ENCODE results near the gene POLD3. TPM values are rescaled to one million over a fixed set of nuclear protein-coding genes. Genes with fewer than 3 reads are reported as not detected.
"Not testable (repeated sequence)": the region's sequence is repeated elsewhere in the genome, so short reads cannot be mapped to it uniquely, and the experiment has no call there.

The POLD3 gene
- total RNA-seq, 4 donors from 2014 or later, result 9.1 to 18.7 (median 12.4) TPM

DNA sequence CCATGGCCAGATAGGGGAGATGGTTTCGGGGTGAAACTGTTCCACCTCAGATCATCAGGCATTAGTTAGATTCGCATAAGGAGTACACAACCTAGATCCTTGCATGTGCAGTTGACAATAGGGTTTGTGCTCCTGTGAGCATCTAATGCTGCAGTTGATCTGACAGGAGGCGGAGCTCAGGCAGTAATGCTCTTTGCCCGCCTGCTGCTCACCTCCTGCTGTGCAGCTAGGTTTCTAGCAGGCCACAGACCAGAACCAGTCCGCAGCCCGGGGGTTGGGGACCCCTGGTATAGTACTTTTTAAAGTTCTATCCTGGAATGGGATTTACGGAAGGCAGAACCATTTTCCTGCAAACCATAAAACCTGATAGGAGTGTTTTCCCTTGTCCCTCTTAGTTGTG, 54.6 kb downstream of the POLD3 start:
- no peak for ATAC-seq
- Histone ChIP-seq H3K4me3 (no peak overlapping the region), H3K36me3 (peaks cover 0 to under 1% of the 10 kb centered on the region in 2 donors), H3K9me3 (no peaks in the 10 kb centered on the region), H3K27me3 (no peaks in the 10 kb centered on the region), H3K27ac (peak overlapping the region in 3 of 4 donors; percentile 29 to 87 (median 84)), H3K4me1 (peaks cover 8 to 84% (median 9%) of the 10 kb centered on the region in 3 donors)
- TF ChIP-seq POLR2A (IDR thresholded peaks at IDR 0.05), result no peak
- no peak for TF ChIP-seq EP300 (IDR thresholded peaks at IDR 0.05)
- TF ChIP-seq, protein P1, sequence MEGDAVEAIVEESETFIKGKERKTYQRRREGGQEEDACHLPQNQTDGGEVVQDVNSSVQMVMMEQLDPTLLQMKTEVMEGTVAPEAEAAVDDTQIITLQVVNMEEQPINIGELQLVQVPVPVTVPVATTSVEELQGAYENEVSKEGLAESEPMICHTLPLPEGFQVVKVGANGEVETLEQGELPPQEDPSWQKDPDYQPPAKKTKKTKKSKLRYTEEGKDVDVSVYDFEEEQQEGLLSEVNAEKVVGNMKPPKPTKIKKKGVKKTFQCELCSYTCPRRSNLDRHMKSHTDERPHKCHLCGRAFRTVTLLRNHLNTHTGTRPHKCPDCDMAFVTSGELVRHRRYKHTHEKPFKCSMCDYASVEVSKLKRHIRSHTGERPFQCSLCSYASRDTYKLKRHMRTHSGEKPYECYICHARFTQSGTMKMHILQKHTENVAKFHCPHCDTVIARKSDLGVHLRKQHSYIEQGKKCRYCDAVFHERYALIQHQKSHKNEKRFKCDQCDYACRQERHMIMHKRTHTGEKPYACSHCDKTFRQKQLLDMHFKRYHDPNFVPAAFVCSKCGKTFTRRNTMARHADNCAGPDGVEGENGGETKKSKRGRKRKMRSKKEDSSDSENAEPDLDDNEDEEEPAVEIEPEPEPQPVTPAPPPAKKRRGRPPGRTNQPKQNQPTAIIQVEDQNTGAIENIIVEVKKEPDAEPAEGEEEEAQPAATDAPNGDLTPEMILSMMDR (IDR thresholded peaks at IDR 0.05), result no peak
- TF ChIP-seq POLR2AphosphoS5 (IDR thresholded peaks at IDR 0.05), result no peak
- WGBS, 2 donors (ENCODE audit: low coverage in 1 of 2), result 91 to 100% methylated on average over 2 to 4 of the region's 7 CpGs

DNA sequence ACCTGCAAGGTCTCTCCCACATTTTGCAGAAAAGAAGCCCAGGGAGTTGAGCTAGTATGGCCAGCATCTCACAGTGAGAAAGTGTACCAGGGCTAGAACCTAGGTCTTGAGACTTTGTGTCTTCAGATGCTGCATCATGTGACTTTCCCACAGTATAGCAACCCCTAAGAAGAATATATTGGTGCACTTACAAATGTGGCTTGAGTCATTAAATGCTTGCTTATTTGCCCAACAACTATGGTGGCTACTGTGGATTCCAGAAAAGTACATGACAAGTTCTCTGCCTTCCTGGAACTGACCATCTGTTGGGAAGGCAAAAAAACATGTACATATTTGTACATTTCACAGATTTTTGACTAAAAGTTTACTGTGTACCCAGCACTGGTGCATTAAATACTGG, 55.0 kb downstream of the POLD3 start:
- Histone ChIP-seq H3K4me3 (no peak overlapping the region), H3K9me3 (no peaks in the 10 kb centered on the region), H3K27me3 (no peaks in the 10 kb centered on the region), H3K4me1 (peaks cover 8 to 80% (median 9%) of the 10 kb centered on the region in 3 donors), H3K36me3 (peaks cover 0 to 1% of the 10 kb centered on the region in 2 donors), H3K27ac (peak overlapping the region in 2 of 4 donors; percentile 84 to 87)
- ATAC-seq, result no peak
- TF ChIP-seq, protein P1 (IDR thresholded peaks at IDR 0.05), result no peak
- peak; percentile 75 for TF ChIP-seq POLR2AphosphoS5 (IDR thresholded peaks at IDR 0.05)

DNA sequence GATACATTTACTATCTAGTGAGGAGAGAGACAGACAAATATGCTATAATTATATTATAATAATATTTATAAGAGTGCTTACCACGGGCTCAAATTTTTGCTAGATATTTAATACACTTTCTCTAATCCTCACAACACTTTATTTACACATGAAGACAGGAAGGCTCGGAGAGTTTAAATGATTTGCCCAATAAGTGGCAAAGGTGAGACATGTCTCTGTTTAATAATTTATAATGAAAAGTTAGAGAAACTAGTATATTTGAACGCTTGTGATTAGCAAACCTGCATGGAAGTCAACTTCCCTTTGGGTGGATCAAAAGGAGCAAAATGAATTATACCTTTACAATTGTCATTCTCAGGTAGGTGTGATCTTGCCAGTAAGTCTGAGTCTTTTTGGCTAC, 55.4 kb downstream of the POLD3 start:
- no peak for ATAC-seq
- Histone ChIP-seq H3K36me3 (peaks cover 0 to 3% of the 10 kb centered on the region in 2 donors), H3K4me1 (peaks cover 8 to 75% (median 9%) of the 10 kb centered on the region in 3 donors), H3K27ac (peak overlapping the region in 3 of 4 donors; percentile 24 to 87 (median 33)), H3K4me3 (no peak overlapping the region), H3K9me3 (no peaks in the 10 kb centered on the region), H3K27me3 (no peaks in the 10 kb centered on the region)
- TF ChIP-seq, protein P1 (IDR thresholded peaks at IDR 0.05), result no peak
- no peak for TF ChIP-seq EP300 (IDR thresholded peaks at IDR 0.05)
- no peak for TF ChIP-seq POLR2AphosphoS5 (IDR thresholded peaks at IDR 0.05)
- no peak for TF ChIP-seq POLR2A (IDR thresholded peaks at IDR 0.05)
- 16 to 69% methylated on average over 3 of the region's 3 CpGs for WGBS, 2 donors (ENCODE audit: low coverage in 1 of 2)

DNA sequence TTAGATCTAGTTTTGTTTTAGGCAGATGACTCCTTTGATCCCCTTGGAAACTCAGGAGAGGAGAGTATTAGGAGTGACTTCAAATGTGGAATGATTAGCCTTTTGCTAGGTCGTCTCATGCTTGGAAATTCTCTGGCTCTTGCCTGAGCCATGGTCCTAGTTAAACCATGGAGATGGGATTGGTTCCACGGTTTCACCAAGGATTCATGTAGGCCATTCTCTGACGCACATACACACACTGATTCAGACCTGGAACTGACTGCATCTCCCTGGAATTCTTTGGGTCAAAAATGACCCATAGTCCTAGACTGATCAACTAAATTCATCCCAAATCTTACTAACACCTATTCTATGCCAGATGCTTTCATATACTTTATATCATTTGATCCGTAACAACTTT, 56.5 kb downstream of the POLD3 start:
- no peaks in the 10 kb centered on the region for H3K27me3 ChIP-seq
- no peak overlapping the region for H3K4me3 ChIP-seq
- no peak for ATAC-seq
- H3K4me1 ChIP-seq, result peaks cover 6 to 65% (median 7%) of the 10 kb centered on the region in 3 donors
- peaks cover 0 to 3% of the 10 kb centered on the region in 2 donors for H3K36me3 ChIP-seq
- no peaks in the 10 kb centered on the region for H3K9me3 ChIP-seq
- TF ChIP-seq EP300 (IDR thresholded peaks at IDR 0.05), result no peak
- no peak for TF ChIP-seq POLR2A (IDR thresholded peaks at IDR 0.05)
- no peak for TF ChIP-seq POLR2AphosphoS5 (IDR thresholded peaks at IDR 0.05)
- WGBS, 2 donors (ENCODE audit: low coverage in 1 of 2), result 71 to 98% methylated on average over 2 to 4 of the region's 4 CpGs
- peak overlapping the region in 2 of 4 donors; percentile 33 to 87 for H3K27ac ChIP-seq

DNA sequence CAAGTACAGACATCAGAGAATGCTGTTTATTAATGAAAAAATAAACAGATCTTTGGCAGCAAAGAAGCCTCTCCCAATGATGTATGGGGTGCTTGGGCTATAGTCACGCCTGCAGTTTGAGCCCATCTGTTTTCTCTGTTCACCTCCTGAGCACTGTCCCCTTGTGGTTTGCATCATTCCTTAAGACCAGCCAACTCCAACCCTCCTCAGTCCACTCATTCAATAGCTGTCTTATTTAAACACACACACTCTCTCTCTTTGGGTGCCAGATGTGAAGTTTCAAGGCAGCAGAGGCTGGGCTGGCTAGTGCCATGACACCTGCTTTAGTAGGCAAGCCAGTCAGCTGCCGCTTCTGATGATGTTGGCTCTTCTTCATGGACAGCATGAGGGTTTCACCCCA, 58.1 kb downstream of the POLD3 start:
- Histone ChIP-seq H3K27me3 (no peaks in the 10 kb centered on the region), H3K4me3 (no peak overlapping the region), H3K36me3 (peaks cover 0 to 3% of the 10 kb centered on the region in 2 donors), H3K9me3 (no peaks in the 10 kb centered on the region), H3K4me1 (peaks cover 0 to 49% (median 0%) of the 10 kb centered on the region in 3 donors), H3K27ac (no peak overlapping the region)
- peak; percentile 81 for ATAC-seq
- 17 to 42% methylated on average over 1 to 2 of the region's 2 CpGs for WGBS, 2 donors (ENCODE audit: low coverage in 1 of 2)
- TF ChIP-seq EP300 (IDR thresholded peaks at IDR 0.05) (no peak), POLR2AphosphoS5 (IDR thresholded peaks at IDR 0.05) (peak; percentile 51)

DNA sequence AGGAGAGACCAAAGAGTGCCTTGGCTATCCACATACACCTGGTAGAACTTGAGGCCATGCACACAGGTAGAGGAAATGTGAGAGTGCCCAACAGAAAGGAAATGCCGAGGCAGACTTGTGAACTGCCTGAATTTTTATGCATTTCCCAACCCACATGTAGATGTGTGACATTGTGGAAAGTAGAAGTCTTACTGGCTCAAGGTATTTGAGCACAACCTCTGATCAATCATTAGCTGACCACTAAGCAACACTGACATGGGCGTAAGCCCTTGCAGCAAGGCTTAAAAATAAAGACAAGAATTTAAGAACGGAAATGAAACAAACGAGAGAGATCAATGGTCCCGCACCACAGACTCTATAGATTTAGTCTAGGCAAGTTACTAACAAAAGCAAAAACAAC, 62.6 kb downstream of the POLD3 start:
- no peak overlapping the region for H3K4me3 ChIP-seq
- no peak for ATAC-seq
- H3K36me3 ChIP-seq, result peaks cover 0 to 3% of the 10 kb centered on the region in 2 donors
- peaks cover 0 to 10% (median 0%) of the 10 kb centered on the region in 3 donors for H3K4me1 ChIP-seq
- H3K27me3 ChIP-seq, result no peaks in the 10 kb centered on the region
- WGBS, 2 donors (ENCODE audit: low coverage in 1 of 2), result 89 to 96% methylated on average over 4 to 5 of the region's 5 CpGs
- no peaks in the 10 kb centered on the region for H3K9me3 ChIP-seq
- H3K27ac ChIP-seq, result no peak overlapping the region
- TF ChIP-seq EP300 (IDR thresholded peaks at IDR 0.05) (no peak), POLR2AphosphoS5 (IDR thresholded peaks at IDR 0.05) (no peak)

DNA sequence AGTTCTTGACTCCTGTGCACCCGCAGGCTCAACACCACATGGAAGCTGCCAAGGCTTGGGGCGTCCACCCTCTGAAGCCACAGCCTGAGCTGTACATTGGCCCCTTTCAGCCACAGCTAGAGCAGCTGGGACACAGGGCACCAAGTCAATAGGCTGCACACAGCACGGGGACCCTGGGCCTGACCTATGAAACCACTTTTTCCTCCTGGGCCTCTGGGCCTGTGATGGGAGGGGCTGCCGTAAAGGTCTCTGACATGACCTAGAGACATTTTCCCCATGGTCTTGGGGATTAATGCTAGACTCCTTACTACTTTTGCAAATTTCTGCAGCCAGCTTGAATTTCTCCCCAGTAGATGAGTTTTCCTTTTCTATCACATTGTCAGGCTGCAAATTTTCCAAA, 66.7 kb downstream of the POLD3 start:
- not testable (repeated sequence) for H3K4me1 ChIP-seq, H3K27ac ChIP-seq, H3K9me3 ChIP-seq, ATAC-seq, H3K36me3 ChIP-seq, H3K4me3 ChIP-seq, H3K27me3 ChIP-seq
- 50 to 100% methylated on average over 1 to 2 of the region's 4 CpGs for WGBS, 2 donors (ENCODE audit: low coverage in 1 of 2)

All from gastroesophageal sphincter (tissue), 4 donors.